Measurements from ENCODE around the gene FUT2. TPM values are rescaled to one million over a fixed set of nuclear protein-coding genes. Genes with fewer than 3 reads are reported as not detected.

Gene FUT2
- total RNA-seq, 2 experiments from 2014 or later, result not detected

DNA sequence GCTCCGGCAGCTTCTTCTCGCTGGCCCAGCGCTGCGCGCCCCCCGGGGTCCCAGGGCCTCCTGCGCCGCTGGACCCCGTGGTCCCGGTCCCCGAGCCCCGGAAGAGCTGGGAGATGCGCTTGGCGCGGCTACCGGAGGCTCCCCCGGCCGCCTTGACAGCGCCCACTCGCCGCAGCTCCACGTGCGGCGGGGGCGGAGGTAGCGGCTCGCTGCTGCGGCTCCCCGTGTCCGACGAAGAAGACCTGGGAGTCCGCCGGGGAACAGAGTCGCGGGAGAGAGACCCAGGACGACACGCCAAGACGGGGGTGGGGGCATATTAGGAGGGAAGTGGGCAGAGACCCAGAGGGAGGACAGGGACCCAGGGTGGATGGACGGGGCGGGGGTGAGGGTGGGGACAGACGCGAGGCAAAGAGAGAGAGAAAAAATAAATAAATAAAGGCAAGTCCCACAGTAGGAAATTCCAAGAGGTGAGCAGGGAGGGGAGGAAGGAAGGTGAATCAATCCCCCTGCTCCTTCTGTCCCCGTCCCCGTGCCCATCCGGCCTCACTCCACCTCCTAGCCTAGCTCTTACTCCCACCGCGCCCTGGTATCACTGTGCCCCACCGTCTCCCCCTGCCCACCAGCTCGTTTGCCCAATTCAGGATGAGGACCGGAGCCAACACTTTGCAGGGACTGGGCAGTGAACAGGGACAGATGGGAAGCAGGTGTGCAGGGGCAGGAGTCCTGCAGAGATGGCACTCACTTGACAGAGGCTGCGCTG is 43.8 kb downstream of the FUT2 start:
- CTCF ChIA-PET, result interaction anchor here (1.0 to 3.4 kb wide), 16 partner anchors 8 to 254 kb away, joined by 3 to 23 read pairs (median 6); partner anchors contain the start of genes CA11, GYS1, HSD17B14 and IZUMO1
- Mint-ChIP-seq H3K36me3 (no peaks in the 10 kb centered on the region), H3K4me3 (no peak overlapping the region), H3K4me1 (ENCODE audit: low read depth) (peaks cover 13% of the 10 kb centered on the region), H3K9me3 (no peaks in the 10 kb centered on the region), H3K27ac (no peak overlapping the region), H3K27me3 (peaks cover 7% of the 10 kb centered on the region)
- intact Hi-C loops (cut with micrococcal nuclease), result loop anchor here (2.0 to 5.0 kb wide), 2 partner anchors 19 to 92 kb away; partner anchors contain the start of gene CA11
- no peak for DNase-seq
- POLR2A ChIA-PET, result interaction anchor here (0.5 to 1.4 kb wide), 7 partner anchors 15 to 279 kb away, joined by 3 to 4 read pairs (median 3); partner anchors contain the start of genes BCAT2, PPP1R15A and RUVBL2

- DNase-seq, result no peak
- H3K27ac Mint-ChIP-seq, result no peak within 1 kb of the TSS
- peaks cover 13% of the 10 kb centered on the region for H3K4me1 Mint-ChIP-seq (ENCODE audit: low read depth)
- intact Hi-C loops (cut with micrococcal nuclease), result no loop called here
- H3K36me3 Mint-ChIP-seq, result no peaks in the 10 kb centered on the region
- H3K9me3 Mint-ChIP-seq, result no peaks in the 10 kb centered on the region
- H3K4me3 Mint-ChIP-seq, result no peak within 1 kb of the TSS
- CTCF ChIA-PET, result interaction anchor here (1.3 to 3.4 kb wide), 5 partner anchors 7 to 253 kb away, joined by 3 to 23 read pairs (median 7); partner anchors contain the start of genes GYS1, IZUMO1 and RUVBL2
- peaks cover 7% of the 10 kb centered on the region for H3K27me3 Mint-ChIP-seq
- POLR2A ChIA-PET, result interaction anchor here (0.9 to 1.2 kb wide), 2 partner anchors 16 to 27 kb away, joined by 3 read pairs; no protein-coding TSS in a partner anchor
These were observed 44.6 kb downstream of the FUT2 start, which contains the start of gene RASIP1 for GRCh38 chr19:48740164-48740972. RASIP1 (minus strand) TSS chr19:48740610; CDS start chr19:48740282, 328 bp downstream.

DNA sequence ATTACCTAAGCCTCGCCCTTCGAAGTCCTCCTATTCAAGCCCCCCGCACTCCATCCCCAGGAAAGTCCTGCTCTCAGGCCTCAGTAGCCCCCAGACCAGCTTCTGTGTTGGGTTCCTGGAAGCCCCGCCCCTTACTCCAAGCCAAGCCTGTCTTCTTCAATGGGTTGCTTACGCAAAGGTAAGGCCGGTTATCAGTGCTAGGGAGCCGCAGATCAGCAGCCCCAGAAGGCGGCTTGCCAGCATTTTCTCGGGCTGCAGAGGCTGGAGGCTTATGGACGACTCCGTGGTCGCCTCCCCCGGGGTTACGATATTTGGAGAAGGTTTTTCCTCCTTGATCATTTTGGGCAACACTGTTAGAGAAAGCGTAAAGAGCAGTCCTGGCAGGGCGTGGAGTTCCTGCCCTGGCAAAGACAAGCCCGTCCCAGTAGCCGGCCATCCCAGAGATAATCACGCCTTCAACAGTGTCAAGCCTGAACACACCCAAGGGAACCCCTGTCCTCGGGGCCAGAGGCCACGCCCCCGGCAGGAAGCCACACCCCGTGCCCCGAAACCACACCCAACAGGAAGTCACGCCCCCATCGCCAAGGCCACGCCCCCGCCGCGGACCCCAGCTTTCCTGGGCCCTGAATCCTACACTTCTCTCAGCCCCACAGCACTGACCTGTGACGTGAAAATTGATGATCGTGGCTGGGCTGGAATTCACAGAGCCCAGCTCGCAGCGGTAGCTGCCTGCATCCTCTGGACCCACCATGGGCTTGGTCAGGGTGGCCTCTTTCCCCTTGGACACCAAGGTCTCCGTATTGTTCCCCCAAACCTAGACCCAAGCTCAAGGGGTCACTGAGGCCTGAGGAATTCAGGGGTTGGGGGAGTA is 45.6 kb downstream of the FUT2 start:
- peak; percentile 55 for DNase-seq
- ChIA-PET CTCF (no interaction called here), POLR2A (no interaction called here)
- no peak overlapping the region for H3K27ac Mint-ChIP-seq
- H3K9me3 Mint-ChIP-seq, result no peaks in the 10 kb centered on the region
- H3K27me3 Mint-ChIP-seq, result peaks cover 16% of the 10 kb centered on the region
- no peak overlapping the region for H3K4me3 Mint-ChIP-seq
- H3K4me1 Mint-ChIP-seq (ENCODE audit: low read depth), result peaks cover 18% of the 10 kb centered on the region
- H3K36me3 Mint-ChIP-seq, result no peaks in the 10 kb centered on the region
- intact Hi-C loops (cut with micrococcal nuclease), result no loop called here

DNA sequence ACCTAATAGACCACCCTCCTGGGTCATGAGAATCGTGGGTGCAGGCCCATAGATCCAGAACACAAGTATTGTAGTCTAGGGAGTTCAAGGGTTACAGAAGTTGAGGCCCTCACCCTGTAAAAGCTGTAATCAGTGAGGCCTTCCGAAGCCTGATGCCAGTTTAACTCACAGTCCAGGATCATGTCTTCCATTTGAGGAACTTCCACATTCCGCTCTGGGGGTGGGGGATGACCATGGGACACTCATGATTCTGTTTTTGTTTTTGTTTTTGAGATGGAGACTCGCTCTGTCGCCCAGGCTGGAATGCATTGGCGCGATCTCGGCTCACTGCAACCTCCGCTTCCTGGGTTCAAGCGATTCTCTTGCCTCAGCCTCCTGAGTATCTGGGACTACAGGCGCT is 46.3 kb downstream of the FUT2 start:
- POLR2A ChIA-PET, result no interaction called here
- CTCF ChIA-PET, result no interaction called here
- no peaks in the 10 kb centered on the region for H3K36me3 Mint-ChIP-seq
- intact Hi-C loops (cut with micrococcal nuclease), result no loop called here
- H3K27ac Mint-ChIP-seq, result no peak overlapping the region
- H3K4me1 Mint-ChIP-seq (ENCODE audit: low read depth), result peaks cover 18% of the 10 kb centered on the region
- no peak overlapping the region for H3K4me3 Mint-ChIP-seq
- H3K9me3 Mint-ChIP-seq, result no peaks in the 10 kb centered on the region
- DNase-seq, result no peak
- H3K27me3 Mint-ChIP-seq, result peaks cover 17% of the 10 kb centered on the region

- peaks cover 12% of the 10 kb centered on the region for H3K4me1 Mint-ChIP-seq (ENCODE audit: low read depth)
- ChIA-PET CTCF (interaction anchor here (0.6 kb wide), 1 partner anchor 43 kb away, joined by 3 read pairs; no protein-coding TSS in a partner anchor), POLR2A (interaction anchor here (1.2 kb wide), 1 partner anchor 18 kb away, joined by 3 read pairs; no protein-coding TSS in a partner anchor)
- H3K27me3 Mint-ChIP-seq, result peaks cover 15% of the 10 kb centered on the region
- no peak overlapping the region for H3K4me3 Mint-ChIP-seq
- intact Hi-C loops (cut with micrococcal nuclease), result no loop called here
- H3K27ac Mint-ChIP-seq, result no peak overlapping the region
- no peaks in the 10 kb centered on the region for H3K9me3 Mint-ChIP-seq
- no peaks in the 10 kb centered on the region for H3K36me3 Mint-ChIP-seq
- DNase-seq, result peak; percentile 63
These were observed 49.6 kb downstream of the FUT2 start for GRCh38 chr19:48745208-48745995.

GRCh38 chr19:48746110-48746509 is 50.3 kb downstream of the FUT2 start:
- CTCF ChIA-PET, result no interaction called here
- no peaks in the 10 kb centered on the region for H3K36me3 Mint-ChIP-seq
- DNase-seq, result no peak
- H3K27ac Mint-ChIP-seq, result no peak overlapping the region
- H3K4me1 Mint-ChIP-seq (ENCODE audit: low read depth), result peaks cover 10% of the 10 kb centered on the region
- H3K4me3 Mint-ChIP-seq, result no peak overlapping the region
- H3K27me3 Mint-ChIP-seq, result peaks cover 13% of the 10 kb centered on the region
- intact Hi-C loops (cut with micrococcal nuclease), result no loop called here
- POLR2A ChIA-PET, result no interaction called here
- H3K9me3 Mint-ChIP-seq, result no peaks in the 10 kb centered on the region

- intact Hi-C loops (cut with micrococcal nuclease), result no loop called here
- H3K4me1 Mint-ChIP-seq (ENCODE audit: low read depth), result peaks cover 9% of the 10 kb centered on the region
- POLR2A ChIA-PET, result interaction anchor here (0.9 kb wide), 1 partner anchor 125 kb away, joined by 4 read pairs; the partner anchor contains the start of gene PPP1R15A
These were observed 51.2 kb downstream of the FUT2 start, which contains the start of gene IZUMO1 for GRCh38 chr19:48746738-48747575. IZUMO1 (minus strand) TSS chr19:48746909; CDS start chr19:48745859, 1,050 bp downstream.

DNA sequence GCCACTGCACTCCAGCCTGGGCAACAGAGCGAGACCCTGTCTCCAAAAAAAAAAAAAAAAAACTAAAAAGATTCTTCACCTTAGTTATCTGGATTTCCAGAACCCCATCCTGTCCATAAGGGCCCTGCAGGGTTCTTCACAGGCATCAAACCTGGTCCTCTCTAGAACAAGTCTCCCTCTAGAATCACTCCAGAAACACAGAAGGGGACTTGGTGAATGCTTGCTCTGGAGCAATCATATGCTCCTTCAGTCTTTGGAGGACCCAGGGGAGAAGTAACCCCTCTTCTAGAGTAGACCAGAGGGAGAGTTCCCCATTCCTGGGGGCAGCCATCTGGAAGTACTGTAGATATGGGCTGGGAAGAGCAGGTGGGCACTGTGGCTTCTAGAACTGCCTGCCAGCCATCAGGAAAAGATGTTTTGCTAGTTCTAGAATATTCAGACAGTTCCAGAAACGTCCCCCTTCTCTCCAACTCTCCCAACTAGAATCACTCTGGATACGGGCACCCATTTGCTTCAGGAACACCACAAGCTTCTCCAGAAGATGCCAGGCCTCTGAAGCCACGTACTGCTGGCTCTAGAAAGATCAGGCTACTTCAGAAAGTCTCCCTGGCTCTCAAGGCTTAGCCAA is 53.9 kb downstream of the FUT2 start:
- Mint-ChIP-seq H3K27ac (no peak overlapping the region), H3K9me3 (no peaks in the 10 kb centered on the region), H3K36me3 (no peaks in the 10 kb centered on the region), H3K4me3 (no peak overlapping the region), H3K27me3 (peaks cover 31% of the 10 kb centered on the region), H3K4me1 (ENCODE audit: low read depth) (peaks cover 23% of the 10 kb centered on the region)
- ChIA-PET CTCF (no interaction called here), POLR2A (no interaction called here)
- no peak for DNase-seq
- intact Hi-C loops (cut with micrococcal nuclease), result no loop called here

More at GRCh38 chr19:48746738-48747575, 51.2 kb downstream of the FUT2 start, which contains the start of gene IZUMO1:
- H3K27me3 Mint-ChIP-seq, result peaks cover 16% of the 10 kb centered on the region
- no peak within 1 kb of the TSS for H3K27ac Mint-ChIP-seq
- peak; percentile 72 for DNase-seq
- CTCF ChIA-PET, result interaction anchor here (0.6 to 2.3 kb wide), 4 partner anchors 8 to 140 kb away, joined by 3 to 10 read pairs (median 4); partner anchors contain the start of gene CA11
- no peaks in the 10 kb centered on the region for H3K36me3 Mint-ChIP-seq
- H3K9me3 Mint-ChIP-seq, result no peaks in the 10 kb centered on the region
- H3K4me3 Mint-ChIP-seq, result peak within 1 kb of the TSS; percentile 20

GRCh38 chr19:48750351-48750750 is 54.6 kb downstream of the FUT2 start:
- Mint-ChIP-seq H3K4me3 (no peak overlapping the region), H3K4me1 (ENCODE audit: low read depth) (peaks cover 23% of the 10 kb centered on the region), H3K36me3 (no peaks in the 10 kb centered on the region), H3K9me3 (no peaks in the 10 kb centered on the region), H3K27me3 (peaks cover 34% of the 10 kb centered on the region), H3K27ac (no peak overlapping the region)
- no peak for DNase-seq
- ChIA-PET POLR2A (no interaction called here), CTCF (interaction anchor here (1.2 kb wide), 1 partner anchor 92 kb away, joined by 4 read pairs; no protein-coding TSS in a partner anchor)
- intact Hi-C loops (cut with micrococcal nuclease), result no loop called here
